Measurements from ENCODE around the gene CRTC3.

DNA sequence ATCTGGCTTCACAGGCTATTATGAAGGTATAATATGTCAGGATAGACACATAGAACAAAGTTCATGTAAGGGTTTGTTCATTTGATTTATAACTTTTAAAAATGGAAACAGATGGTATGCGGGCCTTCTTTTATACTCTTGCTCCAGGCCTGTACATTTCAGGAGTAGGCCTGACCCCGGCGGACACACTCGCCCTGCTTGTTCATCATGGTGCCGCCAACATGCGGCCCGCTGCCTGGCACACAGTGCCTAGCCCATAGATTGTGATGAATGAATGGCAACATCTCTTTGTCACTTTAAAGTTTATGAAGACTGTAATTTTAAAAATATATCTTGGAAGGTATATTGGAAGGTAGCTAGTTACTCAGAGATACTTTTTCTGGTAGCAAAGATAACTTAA lies 95.3 kb downstream of the CRTC3 start:
- TF ChIP-seq, protein P1, sequence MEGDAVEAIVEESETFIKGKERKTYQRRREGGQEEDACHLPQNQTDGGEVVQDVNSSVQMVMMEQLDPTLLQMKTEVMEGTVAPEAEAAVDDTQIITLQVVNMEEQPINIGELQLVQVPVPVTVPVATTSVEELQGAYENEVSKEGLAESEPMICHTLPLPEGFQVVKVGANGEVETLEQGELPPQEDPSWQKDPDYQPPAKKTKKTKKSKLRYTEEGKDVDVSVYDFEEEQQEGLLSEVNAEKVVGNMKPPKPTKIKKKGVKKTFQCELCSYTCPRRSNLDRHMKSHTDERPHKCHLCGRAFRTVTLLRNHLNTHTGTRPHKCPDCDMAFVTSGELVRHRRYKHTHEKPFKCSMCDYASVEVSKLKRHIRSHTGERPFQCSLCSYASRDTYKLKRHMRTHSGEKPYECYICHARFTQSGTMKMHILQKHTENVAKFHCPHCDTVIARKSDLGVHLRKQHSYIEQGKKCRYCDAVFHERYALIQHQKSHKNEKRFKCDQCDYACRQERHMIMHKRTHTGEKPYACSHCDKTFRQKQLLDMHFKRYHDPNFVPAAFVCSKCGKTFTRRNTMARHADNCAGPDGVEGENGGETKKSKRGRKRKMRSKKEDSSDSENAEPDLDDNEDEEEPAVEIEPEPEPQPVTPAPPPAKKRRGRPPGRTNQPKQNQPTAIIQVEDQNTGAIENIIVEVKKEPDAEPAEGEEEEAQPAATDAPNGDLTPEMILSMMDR (IDR thresholded peaks at IDR 0.05) = no peak
- no peak for TF ChIP-seq POLR2A (IDR thresholded peaks at IDR 0.05)
